Omental fat pad (tissue), 4 donors: ENCODE results near the gene SP5. TPM values are rescaled to one million over a fixed set of nuclear protein-coding genes. Genes with fewer than 3 reads are reported as not detected.

Experiments used
- ATAC-seq: fragments of 150-250 bp; one replicate; pipeline ENCODE4 v1.9.1; 2016; ENCODE audit warnings: mild to moderate bottlenecking, moderate library complexity; ENCODE audit not compliant: low FRiP score
- DNase-seq: peaks from one replicate; pipeline ENCODE4 v3.0.0-alpha.2; 2019; ENCODE audit warnings: low spot score
- CTCF ChIP-seq, 3 donors: fragments of 450-650 bp; IDR thresholded peaks; one replicate each; pipeline ENCODE4 v1.5.1; 2016 to 2017; ENCODE audit warnings: antibody characterized with exemption in 3 of 3, mild to moderate bottlenecking in 3 of 3, moderate library complexity in 2 of 3
- total RNA-seq, 4 donors: library from RNA; depleted of rRNA; stranded (reverse); fragments of >200 nt; gene quantifications; one replicate each; pipeline ENCODE4 v1.1.0, GENCODE V29; 2016

Gene SP5
- total RNA-seq, 4 donors from 2014 or later, result 0.65 to 22.1 TPM; not detected in 2

GRCh38 chr2:170679607-170680079 lies 35.5 kb upstream of the SP5 start:
- no peak for ATAC-seq
- no peak for TF ChIP-seq CTCF (IDR thresholded peaks at IDR 0.05)
- no peak for DNase-seq

- TF ChIP-seq CTCF (IDR thresholded peaks at IDR 0.05), result no peak
- DNase-seq (no peak), ATAC-seq (no peak)
Observed at GRCh38 chr2:170680172-170680941, 34.8 kb upstream of the SP5 start.

GRCh38 chr2:170681311-170681710 lies 33.8 kb upstream of the SP5 start:
- DNase-seq, result no peak
- TF ChIP-seq CTCF (IDR thresholded peaks at IDR 0.05), result no peak
- no peak for ATAC-seq

GRCh38 chr2:170685591-170685990 lies 29.5 kb upstream of the SP5 start:
- no peak for TF ChIP-seq CTCF (IDR thresholded peaks at IDR 0.05)
- no peak for DNase-seq
- no peak for ATAC-seq

GRCh38 chr2:170689481-170689880 lies 25.7 kb upstream of the SP5 start:
- ATAC-seq (no peak), DNase-seq (no peak)
- TF ChIP-seq CTCF (IDR thresholded peaks at IDR 0.05), result no peak

- no peak for DNase-seq
- TF ChIP-seq CTCF (IDR thresholded peaks at IDR 0.05), result no peak
- no peak for ATAC-seq
Observed at GRCh38 chr2:170690640-170691039, 24.5 kb upstream of the SP5 start.

GRCh38 chr2:170694316-170694715 lies 20.8 kb upstream of the SP5 start:
- ATAC-seq (no peak), DNase-seq (no peak)
- no peak for TF ChIP-seq CTCF (IDR thresholded peaks at IDR 0.05)
